Adrenal gland (tissue), 5 donors: Measurements from ENCODE around the gene HSDL1.

Experiments
- CTCF ChIP-seq, 6 experiments: fragments of 450-650 bp in 4 of 6; fragments of 200-600 bp in 2 of 6; sonication (generic) in 1 of 6; IDR thresholded peaks; 1 replicate in 5 of 6; 2 replicates in 1 of 6; pipeline versions ENCODE4 v1.5.1 to v1.8.0; 2016 to 2021; ENCODE audit warnings: antibody characterized with exemption in 6 of 6, mild to moderate bottlenecking in 2 of 6, moderate library complexity in 1 of 6
- POLR2A ChIP-seq, 2 donors: fragments of 450-650 bp; IDR thresholded peaks; one replicate each; pipeline ENCODE4 v1.6.1; 2017; ENCODE audit warnings: antibody characterized with exemption in 2 of 2, mild to moderate bottlenecking in 2 of 2, moderate library complexity in 1 of 2
- donor health status: DM: no; HTN: no; CAD: no.

- no peak for TF ChIP-seq CTCF (IDR thresholded peaks at IDR 0.05)
- no peak for TF ChIP-seq POLR2A (IDR thresholded peaks at IDR 0.05)
Measured at GRCh38 chr16:84079664-84080063, 65.3 kb downstream of the HSDL1 start.
